ENCODE measurements around the gene CLCN6.

CLCN6 gene

GRCh38 chr1:11813021-11813420, 7.0 kb downstream of the CLCN6 start:
- DNase-seq (ENCODE audit: low read depth in 1 of 2, low spot score in 1 of 2), result peak in 1 of 2 experiments; percentile 14
- Histone ChIP-seq H3K27ac (replicated peaks) (no peak overlapping the region), H3K4me3 (replicated peaks; ENCODE audit: insufficient read depth, low read length) (no peak overlapping the region), H3K27me3 (ENCODE audit: insufficient read depth, poor library complexity, severe bottlenecking) (no peaks in the 10 kb centered on the region)
- TF ChIP-seq REST (IDR thresholded peaks at IDR 0.05; ENCODE audit: insufficient replicate concordance, low read depth) (no peak), POLR2AphosphoS5 (IDR thresholded peaks at IDR 0.05; ENCODE audit: low read depth) (no peak), SPI1 (IDR thresholded peaks at IDR 0.05; ENCODE audit: borderline replicate concordance, low read depth) (no peak), GABPA (IDR thresholded peaks at IDR 0.05; ENCODE audit: low read depth) (no peak), CTCF (IDR thresholded peaks at IDR 0.05; ENCODE audit: insufficient read depth, low read length) (no peak)

- Histone ChIP-seq H3K4me3 (replicated peaks; ENCODE audit: insufficient read depth, low read length) (no peak overlapping the region), H3K27me3 (ENCODE audit: insufficient read depth, poor library complexity, severe bottlenecking) (no peaks in the 10 kb centered on the region), H3K27ac (replicated peaks) (no peak overlapping the region)
- no peak for DNase-seq (ENCODE audit: low read depth in 1 of 2, low spot score in 1 of 2)
- TF ChIP-seq GABPA (IDR thresholded peaks at IDR 0.05; ENCODE audit: low read depth) (no peak), SPI1 (IDR thresholded peaks at IDR 0.05; ENCODE audit: borderline replicate concordance, low read depth) (no peak), CTCF (IDR thresholded peaks at IDR 0.05; ENCODE audit: insufficient read depth, low read length) (no peak), POLR2AphosphoS5 (IDR thresholded peaks at IDR 0.05; ENCODE audit: low read depth) (no peak), REST (IDR thresholded peaks at IDR 0.05; ENCODE audit: insufficient replicate concordance, low read depth) (no peak)
Observed at GRCh38 chr1:11817192-11817591, 11.2 kb downstream of the CLCN6 start.

- Histone ChIP-seq H3K27ac (replicated peaks) (no peak overlapping the region), H3K4me3 (replicated peaks; ENCODE audit: insufficient read depth, low read length) (no peak overlapping the region), H3K27me3 (ENCODE audit: insufficient read depth, poor library complexity, severe bottlenecking) (no peaks in the 10 kb centered on the region)
- TF ChIP-seq REST (IDR thresholded peaks at IDR 0.05; ENCODE audit: insufficient replicate concordance, low read depth), result no peak
- no peak for TF ChIP-seq GABPA (IDR thresholded peaks at IDR 0.05; ENCODE audit: low read depth)
- no peak for TF ChIP-seq SPI1 (IDR thresholded peaks at IDR 0.05; ENCODE audit: borderline replicate concordance, low read depth)
- no peak for TF ChIP-seq CTCF (IDR thresholded peaks at IDR 0.05; ENCODE audit: insufficient read depth, low read length)
- DNase-seq (ENCODE audit: low read depth in 1 of 2, low spot score in 1 of 2), result no peak
Observed at GRCh38 chr1:11822091-11822490, 16.1 kb downstream of the CLCN6 start.

Data from HL-60 (cell line).